ENCODE data around the gene IFRD2.

- TF ChIP-seq EZH2 (IDR thresholded peaks at IDR 0.05; ENCODE audit: insufficient read depth, poor library complexity, severe bottlenecking) (no peak), EZH2phosphoT487 (IDR thresholded peaks at IDR 0.05; ENCODE audit: insufficient read depth, low read depth) (no peak)
Observed at GRCh38 chr3:50304601-50305000, 12.4 kb upstream of the IFRD2 start.
